GM19397 (cell line): ENCODE measurements around the gene METTL6.
A peak's percentile ranks its signal among the peaks of the same experiment; 100 is the strongest.
"Not testable (repeated sequence)": the region's sequence is repeated elsewhere in the genome, so short reads cannot be mapped to it uniquely, and the experiment has no call there.

Source experiments
- ATAC-seq: cut with Tn5 transposase; IDR thresholded peaks from one replicate; pipeline ENCODE4 v1.9.1; 2021; ENCODE audit warnings: mild to moderate bottlenecking, moderate library complexity; ENCODE audit not compliant: unreplicated experiment

The METTL6 gene

DNA sequence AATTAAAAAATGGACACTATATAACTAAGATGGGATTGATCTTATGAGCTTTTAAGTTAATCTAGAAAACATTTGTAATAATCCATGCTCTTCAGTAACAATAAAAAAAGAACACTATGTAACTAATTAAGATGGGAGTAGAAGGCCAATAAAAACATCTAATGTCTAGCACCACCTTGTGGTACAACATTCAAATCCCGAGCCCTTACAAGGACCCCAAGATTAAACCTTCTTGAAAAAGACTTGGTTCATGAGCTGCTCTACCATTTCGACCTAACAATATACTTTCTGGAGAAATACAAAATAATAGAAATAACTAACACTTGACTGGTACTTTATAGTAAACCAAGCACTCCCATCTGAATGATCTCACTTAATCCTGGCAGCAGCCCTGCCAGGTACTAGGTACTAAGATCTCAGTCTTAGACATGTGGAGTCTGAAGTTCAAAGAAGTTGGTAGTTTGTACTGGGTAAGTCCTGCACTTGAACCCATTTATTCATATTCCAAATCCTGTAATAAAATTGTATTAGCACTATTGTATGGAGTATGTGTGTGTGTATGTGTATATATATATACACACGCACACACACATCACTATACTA is 21.8 kb downstream of the METTL6 start:
- no peak for ATAC-seq

DNA sequence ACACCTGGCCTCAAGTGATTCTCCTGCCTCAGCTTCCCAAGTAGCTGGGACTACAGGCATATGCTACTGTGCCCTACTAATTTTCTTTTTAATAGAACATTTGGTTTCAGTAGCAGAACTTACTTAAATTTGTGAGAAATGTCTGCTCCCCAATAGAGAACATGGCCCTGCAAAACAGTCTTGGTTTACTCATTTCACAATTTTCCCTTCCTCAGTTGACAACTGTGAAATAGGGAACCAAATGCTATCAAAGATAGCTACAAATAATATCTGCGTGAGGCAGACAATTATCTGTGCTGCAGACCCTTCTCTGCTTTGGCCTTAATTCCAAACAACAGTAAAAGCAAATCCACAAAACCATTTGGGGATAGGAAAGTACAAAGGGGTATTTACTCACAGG is 22.6 kb downstream of the METTL6 start:
- no peak for ATAC-seq

DNA sequence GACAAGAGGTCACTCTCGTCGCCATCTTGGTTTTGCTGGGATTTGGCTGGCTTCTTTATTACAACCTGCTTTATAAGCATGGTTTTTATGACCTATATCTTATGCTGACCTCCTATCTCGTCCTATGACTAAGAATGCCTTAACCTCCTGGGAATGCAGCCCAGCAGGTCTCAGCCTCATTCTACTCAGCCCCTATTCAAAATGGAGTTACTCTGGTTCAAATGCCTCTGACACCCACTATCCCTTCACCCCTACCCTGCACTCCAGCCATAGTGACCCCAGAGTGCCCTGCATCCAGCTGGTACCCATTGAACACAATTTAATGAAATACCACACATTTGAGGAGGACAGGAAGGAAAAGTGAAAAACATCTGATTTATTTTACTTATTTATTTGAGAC is 23.4 kb downstream of the METTL6 start:
- ATAC-seq, result no peak

GRCh38 chr3:15403495-15403894 is 23.8 kb downstream of the METTL6 start:
- ATAC-seq, result no peak

GRCh38 chr3:15401936-15402335 is 25.4 kb downstream of the METTL6 start:
- no peak for ATAC-seq

DNA sequence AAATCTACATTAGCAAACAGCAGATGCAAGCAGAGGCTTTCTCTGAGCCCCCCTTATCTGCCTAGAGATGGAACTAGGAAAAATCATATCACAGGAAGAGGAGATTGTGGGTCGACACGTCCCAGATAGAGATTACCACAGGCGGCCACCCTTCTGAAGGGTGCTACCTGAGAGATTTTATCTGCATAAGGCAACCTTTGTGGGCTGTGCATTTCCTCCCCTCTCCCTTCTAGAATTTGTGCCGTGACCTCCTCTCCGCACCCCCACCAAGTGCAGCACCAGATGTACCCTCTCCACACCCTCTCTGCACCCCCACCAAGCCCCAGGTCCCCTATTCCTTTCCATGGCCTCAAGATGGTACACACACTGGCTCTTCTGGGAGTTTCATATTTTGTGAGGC is 27.4 kb downstream of the METTL6 start:
- no peak for ATAC-seq

DNA sequence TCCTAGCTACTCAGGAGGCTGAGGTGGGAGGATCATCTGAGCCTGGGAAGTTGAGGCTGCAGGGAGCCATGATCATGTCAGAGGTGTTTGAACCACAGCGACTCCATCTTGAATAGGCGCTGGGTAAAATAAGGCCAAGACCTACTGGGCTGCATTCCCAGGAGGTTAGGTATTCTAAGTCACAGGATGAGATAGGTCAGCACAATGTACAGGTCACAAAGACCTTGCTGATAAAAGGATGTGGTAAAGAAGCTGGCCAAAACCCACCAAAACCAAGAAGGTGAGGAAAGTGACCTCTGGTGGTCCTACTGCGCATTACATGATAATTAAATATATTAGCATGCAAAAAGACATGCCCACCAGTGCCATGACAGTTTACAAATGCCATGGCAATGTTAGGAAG is 28.6 kb downstream of the METTL6 start:
- not testable (repeated sequence) for ATAC-seq

DNA sequence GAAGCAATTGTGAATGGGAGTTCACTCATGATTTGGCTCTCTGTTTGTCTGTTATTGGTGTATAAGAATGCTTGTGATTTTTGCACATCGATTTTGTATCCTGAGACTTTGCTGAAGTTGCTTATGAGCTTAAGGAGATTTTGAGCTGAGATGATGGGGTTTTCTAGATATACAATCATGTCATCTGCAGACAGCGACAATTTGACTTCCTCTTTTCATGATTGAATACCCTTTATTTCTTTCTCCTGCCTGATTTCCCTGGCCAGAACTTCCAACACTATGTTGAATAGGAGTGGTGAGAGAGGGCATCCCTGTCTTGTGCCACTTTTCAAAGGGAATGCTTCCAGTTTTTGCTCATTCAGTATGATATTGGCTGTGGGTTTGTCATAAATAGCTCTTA is 34.1 kb downstream of the METTL6 start:
- not testable (repeated sequence) for ATAC-seq

DNA sequence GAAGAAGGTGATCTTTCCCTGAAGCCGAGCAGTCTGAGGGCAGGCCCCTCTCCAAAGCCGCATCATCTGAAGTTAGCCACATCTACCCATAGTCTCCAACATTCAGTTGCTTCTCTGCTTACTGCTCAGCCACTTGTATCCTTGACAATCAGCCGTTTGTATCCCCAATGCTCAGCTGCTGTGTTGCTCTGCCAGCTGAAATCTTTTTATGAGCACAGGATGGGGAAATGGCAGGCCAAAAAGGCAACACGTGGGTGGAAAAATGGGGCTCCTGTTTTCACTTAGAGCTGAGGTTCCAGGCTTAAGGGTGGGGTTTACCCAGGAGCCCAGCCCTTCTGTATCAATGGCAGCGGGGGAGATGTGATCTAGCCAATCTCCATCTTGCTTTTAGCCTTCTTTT is 36.3 kb downstream of the METTL6 start:
- ATAC-seq, result no peak

DNA sequence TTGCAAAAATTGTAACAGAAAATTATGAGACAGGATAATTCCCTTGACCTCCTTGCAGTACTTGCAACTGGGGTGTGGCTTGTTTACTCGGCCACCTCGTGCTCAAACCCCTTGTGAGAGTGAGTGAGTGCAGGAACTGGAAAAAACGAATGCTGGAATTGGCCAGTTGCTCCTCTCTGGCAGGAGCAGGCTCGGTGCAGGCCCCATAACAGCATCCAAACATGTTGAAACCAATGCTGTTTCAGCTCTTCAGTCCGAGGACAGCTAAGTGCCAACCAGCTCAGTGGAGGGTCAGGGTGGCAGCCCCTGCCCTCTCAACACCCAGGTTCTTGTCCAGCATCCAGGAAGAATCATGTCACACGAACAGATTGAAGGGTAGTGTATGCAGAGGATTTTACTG is 36.9 kb downstream of the METTL6 start:
- no peak for ATAC-seq

DNA sequence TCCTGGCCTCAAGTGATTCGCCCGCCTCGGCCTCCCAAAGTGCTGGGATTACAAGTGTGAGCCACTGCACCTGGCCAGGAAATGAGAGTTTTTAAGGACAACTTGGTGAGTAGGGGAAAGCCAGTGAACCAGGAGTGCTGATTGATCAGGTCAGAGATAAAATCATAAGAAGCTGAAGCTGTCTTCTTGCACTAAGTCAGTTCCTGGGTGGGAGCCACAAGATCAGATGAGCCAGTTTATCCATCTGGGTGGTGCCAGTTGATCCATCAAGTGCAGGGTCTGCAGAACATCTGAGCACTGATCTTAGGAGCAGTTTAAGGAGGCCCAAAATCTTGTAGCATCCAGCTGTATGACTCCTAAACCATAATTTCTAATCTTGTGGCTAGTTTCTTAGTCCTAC is 39.0 kb downstream of the METTL6 start:
- ATAC-seq, result not testable (repeated sequence)

DNA sequence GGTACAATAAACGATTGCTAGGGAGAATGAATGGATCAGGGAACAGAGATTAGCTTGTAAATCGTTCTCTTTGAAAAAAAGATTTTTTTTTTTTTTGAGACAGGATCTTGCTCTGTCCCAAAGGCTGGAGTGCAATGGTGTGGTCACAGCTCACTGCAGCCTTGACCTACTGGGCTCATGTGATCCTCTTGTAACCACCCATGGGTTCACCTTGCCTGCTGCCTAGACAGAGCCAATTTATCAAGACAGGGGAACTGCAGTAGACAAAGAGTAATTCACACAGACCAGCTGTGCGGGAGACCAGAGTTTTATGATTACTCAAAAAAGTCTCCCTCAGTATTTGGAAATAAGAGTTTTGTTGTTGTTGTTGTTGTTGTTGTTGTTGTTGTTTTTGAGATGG is 39.6 kb downstream of the METTL6 start:
- no peak for ATAC-seq

DNA sequence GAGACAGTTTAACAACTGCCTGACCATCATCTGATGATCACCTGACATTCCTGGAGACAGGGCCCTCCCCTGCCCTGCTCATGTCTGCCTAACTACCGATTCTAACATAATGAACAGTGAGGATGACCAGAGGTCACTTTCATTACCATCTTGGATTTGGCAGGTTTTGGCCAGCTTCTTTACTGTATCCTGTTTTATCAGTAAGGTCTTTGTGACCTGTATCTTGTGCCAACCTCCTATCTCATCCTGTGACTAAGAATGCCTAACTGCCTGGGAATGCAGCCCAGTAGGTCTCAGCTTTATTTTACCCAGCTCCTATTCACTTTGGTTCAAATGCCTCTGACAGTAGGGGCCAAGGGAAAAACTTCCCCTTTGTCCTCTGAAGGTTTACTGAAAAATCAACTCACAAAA is 40.2 kb downstream of the METTL6 start:
- no peak for ATAC-seq

GRCh38 chr3:15386654-15386955 is 40.7 kb downstream of the METTL6 start:
- ATAC-seq, result not testable (repeated sequence)

DNA sequence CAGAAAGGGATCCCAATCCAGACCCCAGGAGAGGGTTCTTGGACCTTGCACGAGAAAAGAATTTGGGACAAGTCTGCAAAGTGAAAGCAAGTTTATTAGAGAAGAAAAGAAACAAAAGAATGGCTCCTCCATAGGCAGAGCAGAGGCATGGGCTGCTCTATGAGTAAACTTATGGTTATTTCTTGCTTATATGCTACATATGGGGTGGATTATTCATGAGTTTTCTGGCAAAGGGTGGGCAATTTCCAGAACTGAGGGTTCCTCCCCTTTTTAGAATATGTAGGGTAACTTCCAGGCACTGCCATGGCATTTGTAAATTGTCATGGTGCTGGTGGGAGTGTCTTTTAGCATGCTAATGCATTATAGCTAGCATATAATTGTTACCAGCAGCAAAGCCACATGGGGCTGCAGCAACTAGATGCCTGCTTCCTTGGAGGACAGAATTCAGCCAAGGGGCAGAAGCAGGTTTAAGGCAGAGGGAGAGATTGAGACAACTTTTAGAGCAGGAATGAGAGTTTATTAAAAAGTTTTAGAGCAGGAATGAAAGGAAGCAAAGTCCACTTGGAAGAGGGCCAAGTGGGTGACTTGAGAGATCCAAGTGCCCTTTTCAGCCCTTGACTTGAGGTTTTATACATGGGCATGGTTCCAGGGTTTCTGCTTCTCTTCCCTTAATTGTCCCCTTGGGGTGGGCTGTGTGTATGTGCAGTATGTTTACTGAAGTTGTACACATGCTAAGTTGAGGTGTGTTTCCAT is 41.3 kb downstream of the METTL6 start:
- no peak for ATAC-seq

- ATAC-seq, result peak; percentile 21
Observed at GRCh38 chr3:15385238-15385695, 42.1 kb downstream of the METTL6 start.

DNA sequence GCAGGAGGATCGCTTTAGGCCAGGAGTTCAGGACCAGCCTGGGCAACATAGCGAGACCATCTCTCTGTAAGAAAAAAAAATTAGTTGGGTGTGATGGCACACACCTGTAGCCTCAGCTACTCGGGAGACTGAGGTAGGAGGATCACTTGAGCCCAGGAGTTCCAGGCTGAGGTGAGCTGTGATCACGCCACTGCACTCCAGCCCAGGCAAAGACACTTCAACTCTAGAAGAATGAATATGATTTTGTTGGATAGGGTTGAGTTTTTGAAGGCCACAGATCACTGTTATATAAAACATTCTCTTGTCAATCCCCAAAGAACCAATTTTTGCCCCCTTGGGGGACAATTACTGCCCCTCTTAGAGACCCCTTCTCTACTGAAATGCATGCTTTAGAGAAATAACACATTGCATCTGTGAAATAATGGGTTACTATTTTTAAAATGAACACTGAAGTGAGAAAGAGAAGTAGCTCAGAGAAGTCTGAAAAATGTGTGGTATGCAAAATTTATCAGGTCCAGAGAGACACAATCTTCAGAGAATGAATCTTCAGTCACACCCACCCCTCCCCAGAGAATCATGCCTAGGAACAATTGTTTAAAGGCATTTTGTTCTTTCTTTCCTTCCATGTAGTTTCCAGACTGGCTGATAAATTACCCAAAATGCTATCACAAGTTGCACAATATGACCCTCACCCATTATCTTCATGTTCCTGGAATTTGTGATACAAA is 42.7 kb downstream of the METTL6 start:
- peak; percentile 79 for ATAC-seq

- ATAC-seq, result no peak
Observed at GRCh38 chr3:15382405-15382923, 44.9 kb downstream of the METTL6 start.

- no peak for ATAC-seq
Observed at GRCh38 chr3:15380980-15381890, 46.1 kb downstream of the METTL6 start.

- ATAC-seq, result peak; percentile 92
Observed at GRCh38 chr3:15377961-15378791, 49.2 kb downstream of the METTL6 start.
